Peyer's patch (tissue), 4 donors: ENCODE results near the gene LAMA4.

Experiments
- POLR2A ChIP-seq, 2 donors: fragments of 450-650 bp; IDR thresholded peaks; one replicate each; pipeline ENCODE4 v1.5.1; 2017; ENCODE audit warnings: antibody characterized with exemption in 2 of 2, mild to moderate bottlenecking in 2 of 2, moderate library complexity in 2 of 2
- TF ChIP-seq, protein P1 (sequence below), 6 experiments: fragments of 450-650 bp in 4 of 6; fragments of 200-600 bp in 2 of 6; sonication (generic) in 1 of 6; IDR thresholded peaks; one replicate each; pipeline ENCODE4 v1.5.1; 2017 to 2019; ENCODE audit warnings: antibody characterized with exemption in 6 of 6, mild to moderate bottlenecking in 3 of 6, moderate library complexity in 1 of 6

DNA sequence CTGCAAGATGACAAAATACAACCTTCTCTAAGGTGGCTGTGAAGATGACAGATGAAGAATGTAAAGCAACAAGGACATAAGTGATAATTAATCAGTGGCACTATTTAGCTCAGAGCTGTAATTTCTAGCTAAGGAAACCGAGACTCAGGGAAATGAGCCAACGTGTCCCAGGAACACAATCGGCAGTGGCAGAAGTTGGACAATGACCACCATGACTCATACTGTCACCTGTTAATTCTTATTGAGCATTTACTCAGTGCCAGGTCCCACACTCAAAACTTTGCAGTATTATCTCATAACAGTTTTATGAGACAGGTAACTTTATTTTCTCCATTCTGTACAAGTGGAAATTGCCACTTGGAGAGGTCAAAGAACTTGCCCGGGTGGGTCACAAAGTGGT is 55.8 kb downstream of the LAMA4 start:
- TF ChIP-seq, protein P1, sequence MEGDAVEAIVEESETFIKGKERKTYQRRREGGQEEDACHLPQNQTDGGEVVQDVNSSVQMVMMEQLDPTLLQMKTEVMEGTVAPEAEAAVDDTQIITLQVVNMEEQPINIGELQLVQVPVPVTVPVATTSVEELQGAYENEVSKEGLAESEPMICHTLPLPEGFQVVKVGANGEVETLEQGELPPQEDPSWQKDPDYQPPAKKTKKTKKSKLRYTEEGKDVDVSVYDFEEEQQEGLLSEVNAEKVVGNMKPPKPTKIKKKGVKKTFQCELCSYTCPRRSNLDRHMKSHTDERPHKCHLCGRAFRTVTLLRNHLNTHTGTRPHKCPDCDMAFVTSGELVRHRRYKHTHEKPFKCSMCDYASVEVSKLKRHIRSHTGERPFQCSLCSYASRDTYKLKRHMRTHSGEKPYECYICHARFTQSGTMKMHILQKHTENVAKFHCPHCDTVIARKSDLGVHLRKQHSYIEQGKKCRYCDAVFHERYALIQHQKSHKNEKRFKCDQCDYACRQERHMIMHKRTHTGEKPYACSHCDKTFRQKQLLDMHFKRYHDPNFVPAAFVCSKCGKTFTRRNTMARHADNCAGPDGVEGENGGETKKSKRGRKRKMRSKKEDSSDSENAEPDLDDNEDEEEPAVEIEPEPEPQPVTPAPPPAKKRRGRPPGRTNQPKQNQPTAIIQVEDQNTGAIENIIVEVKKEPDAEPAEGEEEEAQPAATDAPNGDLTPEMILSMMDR (IDR thresholded peaks at IDR 0.05), result no peak
- TF ChIP-seq POLR2A (IDR thresholded peaks at IDR 0.05), result no peak
